Heart right ventricle (tissue), 16 donors: ENCODE data around the gene EDEM2. TPM values are rescaled to one million over a fixed set of nuclear protein-coding genes. Genes with fewer than 3 reads are reported as not detected.

Experiments used
- ATAC-seq, 8 donors: fragments of 200-7000 bp; cut with Tn5 transposase; one replicate each; pipeline ENCODE4 v1.9.1; 2020; ENCODE audit warnings: mild to moderate bottlenecking in 8 of 8, moderate library complexity in 8 of 8, moderate number of reproducible peaks in 1 of 8
- DNase-seq, 2 donors: peaks; one replicate each; pipeline ENCODE4 v3.0.0-alpha.2; 2020
- H3K27ac ChIP-seq, 10 donors: fragments of 200-600 bp; sonication (generic) in 2 of 10; one replicate each; pipeline versions ENCODE4 v1.5.0 to v1.8.0; 2020 to 2022; ENCODE audit warnings: mild to moderate bottlenecking in 3 of 10
- H3K27me3 ChIP-seq, 7 donors: fragments of 200-600 bp; one replicate each; pipeline ENCODE4 v1.8.0; 2021 to 2022; ENCODE audit warnings: mild to moderate bottlenecking in 2 of 7
- H3K36me3 ChIP-seq, 9 donors: fragments of 200-600 bp; sonication (generic) in 1 of 9; one replicate each; pipeline versions ENCODE4 v1.5.0 to v1.8.0; 2020 to 2022; ENCODE audit warnings: mild to moderate bottlenecking in 2 of 9
- H3K4me1 ChIP-seq, 9 donors: fragments of 200-600 bp; sonication (generic) in 1 of 9; one replicate each; pipeline versions ENCODE4 v1.5.0 to v1.8.0; 2020 to 2022; ENCODE audit warnings: mild to moderate bottlenecking in 4 of 9
- H3K4me3 ChIP-seq, 10 donors: fragments of 200-600 bp; sonication (generic) in 2 of 10; one replicate each; pipeline versions ENCODE4 v1.5.0 to v1.8.0; 2020 to 2022; ENCODE audit warnings: mild to moderate bottlenecking in 7 of 10, moderate library complexity in 2 of 10
- H3K9me3 ChIP-seq, 11 donors: fragments of 200-600 bp in 10 of 11; sonication (generic) in 2 of 11; one replicate each; pipeline versions ENCODE4 v1.5.0 to v1.8.0; 2013 to 2022; ENCODE audit warnings: mild to moderate bottlenecking in 2 of 11, control low read depth in 1 of 11, moderate library complexity in 1 of 11
- CTCF ChIP-seq, 9 donors: fragments of 200-600 bp; sonication (generic) in 2 of 9; IDR thresholded peaks; one replicate each; pipeline versions ENCODE4 v1.5.0 to v1.8.0; 2021 to 2022; ENCODE audit warnings: antibody characterized with exemption in 9 of 9, mild to moderate bottlenecking in 5 of 9, moderate library complexity in 1 of 9
- WGBS, 2 donors: extraction: QIAGEN DNeasy Blood & Tissue Kit; methylation state at CpG; one replicate each; pipeline ENCODE4 v1.1.7; 2013; ENCODE audit warnings: inconsistent platforms in 1 of 2; 5-methylcytosine and 5-hydroxymethylcytosine counted together
- intact Hi-C, 10 donors: fragments of 100-400 bp; cut with DNase I; formaldehyde crosslinking; loops; one replicate each; pipeline versions ENCODE4 v1.11.1 to v1.14.2; 2022
- polyA plus RNA-seq, 2 donors: library from polyadenylated mRNA; stranded (reverse); fragments of 200-250 nt; gene quantifications; one replicate each; pipeline ENCODE4 v1.2.3, GENCODE V29; 2013
- total RNA-seq, 10 donors: library from RNA; stranded (reverse); fragmentation: NEBNext Ultra II Directional in 3 of 10; extraction: Animal tissue kit (Norgen Biotek cat#: 25700) in 3 of 10; gene quantifications; one replicate each; pipeline versions ENCODE4 v1.2.1 to v1.2.4, GENCODE V29; 2021 to 2023
- donor health status: Arrhythmogenic right ventricular cardiomyopathy.
- donor health status: ischemic (EF 13 %, LVEDD 7.1; RV severe dilation, severe dysfunction).
- donor health status: healthy with polysubstance abuse.
- donor health status: DM: no; HTN: yes; CAD: no.
- donor health status: DM: no; HTN: no; CAD: no.
- donor health status: ischemic (EF 25% LVEDD 6.9; RV normal size, moderate dysfunction).
- donor health status: ischemic (EF 25% LVEDD 5.7; RV mildly dilated, moderate dysfunction).
- donor health status: healthy.
- donor health status: DM: yes; HTN: yes; CAD: no.
- donor health status: Ischemic cardiomyopathy.
- donor health status: ischemic (EF 35%, LVEDD 5.7; RV mildly dilated, moderate dysfunction).
- donor health status: nonischemic (EF 11% LVEDD 7.7; RV severe dilation, severe dysfunction).
- donor health status: DM: yes; HTN: yes; CAD: no.
- donor health status: PGD.
- donor health status: ischemic (EF 29% LVEDD 5.4; RV normal size, mild dysfunction).
- donor health status: nonischemic (EF 23%, LVEDD 6.1; RV moderate dilation, normal function).

The EDEM2 gene
- total and polyA plus RNA-seq, 12 donors: 6.4 to 26.1 (median 11.0) TPM

GRCh38 chr20:35106827-35107380, 40.2 kb downstream of the EDEM2 start:
- Histone ChIP-seq H3K4me3 (no peak overlapping the region), H3K27ac (no peak overlapping the region), H3K27me3 (no peaks in the 10 kb centered on the region), H3K4me1 (peaks cover 0 to 11% (median 0%) of the 10 kb centered on the region in 9 donors), H3K36me3 (peaks cover 0 to 17% (median 0%) of the 10 kb centered on the region in 9 donors), H3K9me3 (no peaks in the 10 kb centered on the region)
- TF ChIP-seq CTCF (IDR thresholded peaks at IDR 0.05): no peak
- no peak for DNase-seq
- ATAC-seq: no peak
- 93% methylated on average over 1 of the region's 1 CpG for WGBS, 2 donors
- intact Hi-C loops: no loop called here

- DNase-seq (no peak), ATAC-seq (no peak)
- peaks cover 0 to 9% (median 0%) of the 10 kb centered on the region in 9 donors for H3K36me3 ChIP-seq
- WGBS, 2 donors: 80 to 87% methylated on average over 3 of the region's 3 CpGs
- H3K27me3 ChIP-seq: no peaks in the 10 kb centered on the region
- H3K9me3 ChIP-seq: no peaks in the 10 kb centered on the region
- TF ChIP-seq CTCF (IDR thresholded peaks at IDR 0.05): no peak
- intact Hi-C loops: loop anchor here in 2 of 10 donors (5.0 kb wide), 2 partner anchors 103 to 108 kb away; no protein-coding TSS in a partner anchor
- no peak overlapping the region for H3K27ac ChIP-seq
- H3K4me1 ChIP-seq: no peaks in the 10 kb centered on the region
- H3K4me3 ChIP-seq: no peak overlapping the region
Observed at GRCh38 chr20:35104685-35105295, 42.3 kb downstream of the EDEM2 start.

- Histone ChIP-seq H3K4me3 (no peak overlapping the region), H3K9me3 (no peaks in the 10 kb centered on the region), H3K27ac (no peak overlapping the region), H3K4me1 (peaks cover 0 to 4% (median 2%) of the 10 kb centered on the region in 9 donors), H3K27me3 (no peaks in the 10 kb centered on the region), H3K36me3 (no peaks in the 10 kb centered on the region)
- no peak for DNase-seq
- intact Hi-C loops: loop anchor here in 2 of 10 donors (5.0 kb wide), 2 partner anchors 106 to 111 kb away; no protein-coding TSS in a partner anchor
- TF ChIP-seq CTCF (IDR thresholded peaks at IDR 0.05): no peak
- 89 to 90% methylated on average over 8 of the region's 8 CpGs for WGBS, 2 donors
- no peak for ATAC-seq
Observed at GRCh38 chr20:35101620-35102019, 45.5 kb downstream of the EDEM2 start.

- Histone ChIP-seq H3K4me3 (peak overlapping the region in 9 of 10 donors; percentile 69 to 96 (median 89)), H3K27me3 (no peaks in the 10 kb centered on the region), H3K36me3 (peaks cover 0 to 16% (median 0%) of the 10 kb centered on the region in 9 donors), H3K4me1 (peaks cover 5 to 55% (median 24%) of the 10 kb centered on the region in 9 donors), H3K27ac (peak overlapping the region in 9 of 10 donors; percentile 84 to 97 (median 95)), H3K9me3 (no peaks in the 10 kb centered on the region)
- no peak for DNase-seq
- ATAC-seq: no peak
- no peak for TF ChIP-seq CTCF (IDR thresholded peaks at IDR 0.05)
- intact Hi-C loops: loop anchor here in 8 of 10 donors (2.0 to 10.0 kb wide), 8 partner anchors 54 to 269 kb away; partner anchors contain the start of genes ACSS2 (in 3 of the 8), GGT7 (in 3 of the 8), EDEM2 (in 1 of the 8) and NCOA6 (in 1 of the 8)
- WGBS, 2 donors: 78 to 82% methylated on average over 8 of the region's 8 CpGs
Observed at GRCh38 chr20:35093267-35093884, 53.8 kb downstream of the EDEM2 start.
